Loucy (cell line): ENCODE data around the gene SPECC1.
"Not testable (repeated sequence)": the region's sequence is repeated elsewhere in the genome, so short reads cannot be mapped to it uniquely, and the experiment has no call there.

Experiments used
- H2AFZ ChIP-seq: fragments of 200-600 bp; sonication (generic); 2 replicates; pipeline ENCODE4 v1.6.0; 2016; ENCODE audit warnings: antibody characterized with exemption, mild to moderate bottlenecking, low read length, moderate library complexity
- H3F3A ChIP-seq: fragments of 200-600 bp; 2 replicates; pipeline ENCODE4 v1.6.0; 2016; ENCODE audit warnings: antibody characterized with exemption, low read depth, mild to moderate bottlenecking
- H3K27me3 ChIP-seq: fragments of 200-600 bp; sonication (generic); 2 replicates; pipeline ENCODE4 v1.6.1; 2014; ENCODE audit warnings: low read length, mild to moderate bottlenecking; ENCODE audit not compliant: insufficient read depth, poor library complexity, severe bottlenecking
- H3K36me3 ChIP-seq: fragments of 200-600 bp; sonication (generic); 2 replicates; pipeline ENCODE4 v1.6.1; 2016; ENCODE audit warnings: low read length; ENCODE audit not compliant: insufficient read depth
- H3K4me1 ChIP-seq: fragments of 200-600 bp; sonication (generic); 2 replicates; pipeline ENCODE4 v1.5.1; 2014; ENCODE audit warnings: low read length, mild to moderate bottlenecking; ENCODE audit not compliant: insufficient read depth, poor library complexity, severe bottlenecking
- H3K4me2 ChIP-seq: fragments of 200-600 bp; sonication (generic); 2 replicates; pipeline ENCODE4 v1.6.0; 2014; ENCODE audit warnings: antibody characterized with exemption, low read length, low read depth, mild to moderate bottlenecking; ENCODE audit not compliant: poor library complexity, severe bottlenecking
- H3K4me3 ChIP-seq: fragments of 200-600 bp; sonication (generic); 2 replicates; pipeline ENCODE4 v1.5.1; 2014; ENCODE audit warnings: low read length, mild to moderate bottlenecking, mixed read lengths; ENCODE audit not compliant: poor library complexity, severe bottlenecking
- H3K79me2 ChIP-seq: fragments of 200-600 bp; sonication (generic); 2 replicates; pipeline ENCODE4 v1.6.1; 2014; ENCODE audit warnings: low read length; ENCODE audit not compliant: insufficient read depth
- H3K9ac ChIP-seq: fragments of 200-600 bp; sonication (generic); 2 replicates; pipeline ENCODE4 v1.6.0; 2014; ENCODE audit warnings: mild to moderate bottlenecking, low read depth, low read length, moderate library complexity; ENCODE audit not compliant: poor library complexity, severe bottlenecking
- H3K9me2 ChIP-seq: fragments of 200-600 bp; sonication (generic); replicated peaks from 2 replicates; pipeline ENCODE4 v1.6.1; 2016; ENCODE audit warnings: low read depth, low read length, mixed read lengths
- H3K9me3 ChIP-seq: fragments of 200-600 bp; sonication (generic); 2 replicates; pipeline ENCODE4 v1.6.1; 2014; ENCODE audit warnings: mild to moderate bottlenecking, antibody characterized with exemption, low read length, low read depth; ENCODE audit not compliant: insufficient read depth
- H4K20me1 ChIP-seq: fragments of 200-600 bp; sonication (generic); 2 replicates; pipeline ENCODE4 v1.6.0; 2014; ENCODE audit warnings: antibody characterized with exemption, low read length, mild to moderate bottlenecking; ENCODE audit not compliant: insufficient read depth, poor library complexity, severe bottlenecking
- CTCF ChIP-seq: fragments of 200-600 bp; sonication (generic); conservative IDR thresholded peaks from 2 replicates; pipeline ENCODE4 v1.5.1; 2014; ENCODE audit warnings: mild to moderate bottlenecking, antibody characterized with exemption, low read length
- EZH2phosphoT487 ChIP-seq: fragments of 200-600 bp; IDR thresholded peaks from 2 replicates; pipeline ENCODE4 v1.6.1; 2018; ENCODE audit warnings: antibody characterized with exemption, mild to moderate bottlenecking, moderate library complexity, borderline replicate concordance

SPECC1 gene

DNA sequence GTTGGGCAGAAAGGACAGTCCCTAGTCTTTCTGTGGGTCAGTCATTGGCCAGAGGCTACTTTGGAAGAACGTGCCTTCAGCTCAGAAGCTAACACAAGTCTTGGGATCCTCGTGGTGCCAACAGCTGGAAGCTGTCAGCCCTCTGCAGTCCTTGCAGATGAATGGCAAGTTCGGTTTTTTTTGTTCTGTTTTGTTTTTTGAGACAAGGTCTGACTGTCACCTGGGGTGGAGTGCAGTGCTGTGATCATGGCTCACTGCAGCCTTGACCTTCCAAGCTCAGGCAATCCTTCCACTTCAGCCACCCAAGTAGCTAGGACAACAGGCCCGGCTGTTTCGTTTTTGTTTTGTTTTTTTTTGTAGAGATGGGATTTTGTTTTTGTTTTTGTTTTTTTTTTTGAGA is 149.4 kb downstream of the SPECC1 start:
- no peak overlapping the region for H3K9ac ChIP-seq
- H3K4me2 ChIP-seq, result no peak overlapping the region
- H3K9me2 ChIP-seq, result no peaks in the 10 kb centered on the region
- no peak overlapping the region for H3K4me3 ChIP-seq
- H4K20me1 ChIP-seq, result no peaks in the 10 kb centered on the region
- H3F3A ChIP-seq, result no peaks in the 10 kb centered on the region
- TF ChIP-seq EZH2phosphoT487, result no peak
- no peak for TF ChIP-seq CTCF
- no peaks in the 10 kb centered on the region for H3K79me2 ChIP-seq
- no peak overlapping the region for H2AFZ ChIP-seq
- H3K4me1 ChIP-seq, result no peaks in the 10 kb centered on the region
- no peaks in the 10 kb centered on the region for H3K9me3 ChIP-seq
- no peaks in the 10 kb centered on the region for H3K36me3 ChIP-seq
- H3K27me3 ChIP-seq, result no peaks in the 10 kb centered on the region

DNA sequence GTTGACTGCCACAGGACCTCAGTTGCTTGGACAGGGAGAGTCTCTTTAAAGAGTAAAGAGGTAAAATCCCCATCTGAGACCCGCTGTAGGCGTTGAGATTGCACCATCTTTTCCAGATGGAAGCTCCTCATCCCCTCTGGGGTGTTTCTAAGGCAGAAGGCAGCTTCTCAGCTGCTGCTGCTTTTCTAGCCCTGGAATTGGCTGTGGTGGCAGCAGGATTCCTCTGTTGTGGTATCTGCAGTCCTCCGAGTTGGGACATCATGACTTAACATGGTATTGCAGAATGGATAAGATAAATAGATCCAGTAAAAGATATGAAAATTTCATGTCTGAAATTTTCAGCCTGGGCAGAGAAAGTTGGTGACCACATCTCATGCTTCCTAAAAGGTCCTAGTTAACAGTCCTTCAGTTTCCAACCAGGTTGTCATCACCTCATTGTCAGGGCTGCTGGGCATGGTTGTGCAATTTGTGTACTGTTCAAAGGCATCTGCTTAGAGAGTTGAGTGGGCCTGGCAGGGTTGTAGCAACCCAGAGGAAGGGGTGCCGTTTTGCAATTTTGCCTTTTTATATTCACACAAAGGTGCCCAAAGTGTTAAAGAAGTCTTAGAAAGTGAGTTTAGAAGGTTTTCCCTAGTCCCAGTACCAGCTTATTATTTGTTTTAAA is 150.4 kb downstream of the SPECC1 start:
- Histone ChIP-seq H3K27me3 (no peaks in the 10 kb centered on the region), H3K9ac (no peak overlapping the region), H3K4me3 (no peak overlapping the region), H3K9me3 (no peaks in the 10 kb centered on the region), H3K4me1 (no peaks in the 10 kb centered on the region), H3K4me2 (no peak overlapping the region), H3F3A (no peaks in the 10 kb centered on the region), H3K36me3 (no peaks in the 10 kb centered on the region), H3K9me2 (no peaks in the 10 kb centered on the region), H2AFZ (no peak overlapping the region), H4K20me1 (no peaks in the 10 kb centered on the region), H3K79me2 (no peaks in the 10 kb centered on the region)
- TF ChIP-seq CTCF (no peak), EZH2phosphoT487 (no peak)

GRCh38 chr17:20165516-20165915 is 156.4 kb downstream of the SPECC1 start:
- H3K36me3 ChIP-seq, H3K79me2 ChIP-seq, H3K4me1 ChIP-seq, H3F3A ChIP-seq, H4K20me1 ChIP-seq, H2AFZ ChIP-seq, H3K9me3 ChIP-seq, H3K27me3 ChIP-seq, H3K4me2 ChIP-seq, H3K9ac ChIP-seq, H3K4me3 ChIP-seq, H3K9me2 ChIP-seq: not testable (repeated sequence)

- H3K9me2 ChIP-seq, result no peaks in the 10 kb centered on the region
- H3F3A ChIP-seq, result no peaks in the 10 kb centered on the region
- no peaks in the 10 kb centered on the region for H3K79me2 ChIP-seq
- H4K20me1 ChIP-seq, result no peaks in the 10 kb centered on the region
- no peak overlapping the region for H3K4me3 ChIP-seq
- H2AFZ ChIP-seq, result no peak overlapping the region
- no peaks in the 10 kb centered on the region for H3K9me3 ChIP-seq
- H3K4me1 ChIP-seq, result peaks cover 3% of the 10 kb centered on the region
- H3K4me2 ChIP-seq, result no peak overlapping the region
- no peak overlapping the region for H3K9ac ChIP-seq
- H3K27me3 ChIP-seq, result no peaks in the 10 kb centered on the region
- no peaks in the 10 kb centered on the region for H3K36me3 ChIP-seq
- TF ChIP-seq CTCF, result no peak
- no peak for TF ChIP-seq EZH2phosphoT487
Observed at GRCh38 chr17:20170085-20170484, 160.9 kb downstream of the SPECC1 start.
